Measurements from ENCODE around the gene FSTL4. TPM values are rescaled to one million over a fixed set of nuclear protein-coding genes. Genes with fewer than 3 reads are reported as not detected.

FSTL4 gene
- polyA plus RNA-seq, 1 donor (not counting 4 experiments of a cell fraction or from before 2014, with no cell fraction given): 1.7 TPM

DNA sequence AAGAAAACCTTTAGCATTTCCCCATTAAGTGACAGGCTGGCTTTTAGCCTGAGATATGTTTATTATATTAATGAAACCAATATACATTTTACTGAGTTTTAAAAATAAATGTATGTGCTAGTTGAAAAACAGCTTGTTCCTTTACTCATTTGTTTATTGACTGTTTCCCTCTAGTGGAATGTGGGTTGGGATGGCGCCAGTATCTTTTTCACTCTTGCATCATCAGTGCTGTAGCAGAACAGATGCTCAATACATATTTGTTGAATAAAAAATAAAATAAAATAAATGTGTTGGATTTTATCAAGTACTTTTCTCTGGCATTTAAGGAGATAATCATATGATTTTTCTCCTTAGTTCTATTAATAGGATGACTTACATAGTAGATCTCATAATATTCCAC is 43.0 kb downstream of the FSTL4 start:
- Histone ChIP-seq H3K4me2 (ENCODE audit: control insufficient read depth, extremely low read depth, insufficient read depth, low read depth, low read length) (no peak overlapping the region), H3K27me3 (ENCODE audit: control insufficient read depth, extremely low read depth, insufficient read depth, low read length) (no peaks in the 10 kb centered on the region), H3K79me2 (ENCODE audit: control insufficient read depth, insufficient read depth, low read length) (no peaks in the 10 kb centered on the region), H4K20me1 (ENCODE audit: control insufficient read depth, extremely low read depth, insufficient read depth, low read length) (no peaks in the 10 kb centered on the region), H3K4me1 (ENCODE audit: control insufficient read depth, extremely low read depth, insufficient read depth, low read length) (no peaks in the 10 kb centered on the region), H3K36me3 (ENCODE audit: control insufficient read depth in 2 of 2, extremely low read depth in 1 of 2, insufficient read depth in 2 of 2, low read length in 2 of 2) (no peaks in the 10 kb centered on the region), H3K9me3 (ENCODE audit: control insufficient read depth, low read depth, low read length) (no peaks in the 10 kb centered on the region), H2AFZ (ENCODE audit: control insufficient read depth, low read length) (no peak overlapping the region), H3K27ac (ENCODE audit: control insufficient read depth, insufficient read depth, low read length) (no peak overlapping the region), H3K9ac (ENCODE audit: control insufficient read depth, extremely low read depth, insufficient read depth, low read length) (no peak overlapping the region), H3K4me3 (ENCODE audit: control insufficient read depth in 2 of 3, extremely low read depth in 1 of 3, insufficient read depth in 2 of 3, low read depth in 1 of 3, low read length in 3 of 3) (no peak overlapping the region), H3K9me1 (ENCODE audit: control insufficient read depth, extremely low read depth, insufficient read depth, low read length) (no peaks in the 10 kb centered on the region)
- dilution Hi-C loops (cut with MboI; ENCODE audit: extremely low pct_ligation_motif_present, low sequenced_read_pairs): no loop called here
- FAIRE-seq (no peak), DNase-seq (ENCODE audit: low read depth, low spot score) (no peak)
- no peak for TF ChIP-seq CTCF (optimal IDR thresholded peaks at IDR 0.05 in 1 of 3, IDR thresholded peaks at IDR 0.05 in 1 of 3, conservative IDR thresholded peaks at IDR 0.05 in 1 of 3; ENCODE audit: extremely low read depth in 1 of 3, insufficient read depth in 2 of 3, low read length in 3 of 3)
- no peak for TF ChIP-seq EZH2 (IDR thresholded peaks at IDR 0.05; ENCODE audit: low read length)

DNA sequence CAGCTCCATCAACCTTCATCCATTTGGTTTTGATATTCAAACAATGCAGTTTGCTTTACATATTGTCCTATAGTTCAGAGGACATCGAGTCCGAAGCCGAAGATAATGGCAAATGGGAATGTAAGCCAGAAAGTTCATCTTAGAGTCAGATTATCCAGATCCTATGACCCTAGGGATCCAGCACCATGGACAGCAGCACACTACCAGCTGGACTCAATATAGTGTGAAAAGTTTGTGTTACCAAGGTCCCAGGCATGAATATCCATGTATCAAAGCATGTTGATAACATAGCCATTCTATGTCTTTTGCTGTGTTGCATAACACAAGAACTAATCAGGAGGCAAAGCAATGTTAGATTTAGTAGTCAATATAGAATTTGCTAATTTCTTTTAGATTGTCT is 46.3 kb downstream of the FSTL4 start:
- no peaks in the 10 kb centered on the region for H3K79me2 ChIP-seq (ENCODE audit: control insufficient read depth, insufficient read depth, low read length)

GRCh38 chr5:133564921-133565565 is 47.3 kb downstream of the FSTL4 start:
- H3K9ac ChIP-seq (ENCODE audit: control insufficient read depth, extremely low read depth, insufficient read depth, low read length): no peak overlapping the region
- H3K9me1 ChIP-seq (ENCODE audit: control insufficient read depth, extremely low read depth, insufficient read depth, low read length): no peaks in the 10 kb centered on the region
- TF ChIP-seq CTCF (optimal IDR thresholded peaks at IDR 0.05 in 1 of 3, IDR thresholded peaks at IDR 0.05 in 1 of 3, conservative IDR thresholded peaks at IDR 0.05 in 1 of 3; ENCODE audit: extremely low read depth in 1 of 3, insufficient read depth in 2 of 3, low read length in 3 of 3) (no peak), EZH2 (IDR thresholded peaks at IDR 0.05; ENCODE audit: low read length) (no peak)
- H3K27me3 ChIP-seq (ENCODE audit: control insufficient read depth, extremely low read depth, insufficient read depth, low read length): no peaks in the 10 kb centered on the region
- DNase-seq (ENCODE audit: low read depth, low spot score) (no peak), FAIRE-seq (no peak)
- no peaks in the 10 kb centered on the region for H4K20me1 ChIP-seq (ENCODE audit: control insufficient read depth, extremely low read depth, insufficient read depth, low read length)
- H3K4me3 ChIP-seq (ENCODE audit: control insufficient read depth in 2 of 3, extremely low read depth in 1 of 3, insufficient read depth in 2 of 3, low read depth in 1 of 3, low read length in 3 of 3): no peak overlapping the region
- no peaks in the 10 kb centered on the region for H3K79me2 ChIP-seq (ENCODE audit: control insufficient read depth, insufficient read depth, low read length)
- no peak overlapping the region for H2AFZ ChIP-seq (ENCODE audit: control insufficient read depth, low read length)
- H3K9me3 ChIP-seq (ENCODE audit: control insufficient read depth, low read depth, low read length): no peaks in the 10 kb centered on the region
- H3K4me2 ChIP-seq (ENCODE audit: control insufficient read depth, extremely low read depth, insufficient read depth, low read depth, low read length): no peak overlapping the region
- no peaks in the 10 kb centered on the region for H3K4me1 ChIP-seq (ENCODE audit: control insufficient read depth, extremely low read depth, insufficient read depth, low read length)
- dilution Hi-C loops (cut with MboI; ENCODE audit: extremely low pct_ligation_motif_present, low sequenced_read_pairs): no loop called here
- no peaks in the 10 kb centered on the region for H3K36me3 ChIP-seq (ENCODE audit: control insufficient read depth in 2 of 2, extremely low read depth in 1 of 2, insufficient read depth in 2 of 2, low read length in 2 of 2)
- H3K27ac ChIP-seq (ENCODE audit: control insufficient read depth, insufficient read depth, low read length): no peak overlapping the region

More for the DNA sequence above, 46.3 kb downstream of the FSTL4 start:
- Histone ChIP-seq H3K4me2 (ENCODE audit: control insufficient read depth, extremely low read depth, insufficient read depth, low read depth, low read length) (no peak overlapping the region), H3K4me3 (ENCODE audit: control insufficient read depth in 2 of 3, extremely low read depth in 1 of 3, insufficient read depth in 2 of 3, low read depth in 1 of 3, low read length in 3 of 3) (no peak overlapping the region), H3K36me3 (ENCODE audit: control insufficient read depth in 2 of 2, extremely low read depth in 1 of 2, insufficient read depth in 2 of 2, low read length in 2 of 2) (no peaks in the 10 kb centered on the region), H3K4me1 (ENCODE audit: control insufficient read depth, extremely low read depth, insufficient read depth, low read length) (no peaks in the 10 kb centered on the region), H3K9me3 (ENCODE audit: control insufficient read depth, low read depth, low read length) (no peaks in the 10 kb centered on the region), H3K9me1 (ENCODE audit: control insufficient read depth, extremely low read depth, insufficient read depth, low read length) (no peaks in the 10 kb centered on the region), H4K20me1 (ENCODE audit: control insufficient read depth, extremely low read depth, insufficient read depth, low read length) (no peaks in the 10 kb centered on the region), H2AFZ (ENCODE audit: control insufficient read depth, low read length) (no peak overlapping the region), H3K27ac (ENCODE audit: control insufficient read depth, insufficient read depth, low read length) (no peak overlapping the region), H3K27me3 (ENCODE audit: control insufficient read depth, extremely low read depth, insufficient read depth, low read length) (no peaks in the 10 kb centered on the region), H3K9ac (ENCODE audit: control insufficient read depth, extremely low read depth, insufficient read depth, low read length) (no peak overlapping the region)
- no peak for TF ChIP-seq EZH2 (IDR thresholded peaks at IDR 0.05; ENCODE audit: low read length)
- DNase-seq (ENCODE audit: low read depth, low spot score) (no peak), FAIRE-seq (peak; percentile 51)
- dilution Hi-C loops (cut with MboI; ENCODE audit: extremely low pct_ligation_motif_present, low sequenced_read_pairs): no loop called here

Measured in keratinocyte (primary cell).